ENCODE data around the gene CEPT1. TPM values are rescaled to one million over a fixed set of nuclear protein-coding genes. Genes with fewer than 3 reads are reported as not detected.

The CEPT1 gene
- total and polyA plus RNA-seq, 2 donors (not counting 1 experiment from before 2014, with no cell fraction given), result 26.4 to 74.5 TPM

DNA sequence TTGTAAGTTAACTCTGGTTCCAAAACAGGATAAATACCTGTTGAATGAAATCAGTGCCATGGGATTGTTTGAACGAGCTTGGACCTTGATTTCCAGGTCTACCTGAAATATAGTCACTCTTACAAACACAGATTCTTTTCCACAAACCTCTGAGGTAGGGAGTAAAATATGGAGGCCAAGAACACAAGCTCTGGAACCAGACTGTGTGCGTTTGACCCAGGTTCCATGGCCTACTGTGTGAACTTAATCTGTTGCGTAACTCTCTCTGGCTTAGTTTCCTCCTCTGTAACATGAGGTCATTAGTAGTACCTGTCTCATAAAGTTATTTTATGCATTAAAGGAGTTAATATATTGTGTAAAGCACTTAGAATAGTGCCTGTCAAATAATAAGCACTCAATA lies 35.3 kb downstream of the CEPT1 start:
- Histone ChIP-seq H3K79me2 (ENCODE audit: control insufficient read depth, insufficient read depth, low read length) (no peaks in the 10 kb centered on the region), H3K36me3 (ENCODE audit: control insufficient read depth, insufficient read depth, low read length) (peaks cover 3% of the 10 kb centered on the region), H3K27me3 (ENCODE audit: control insufficient read depth, insufficient read depth, low read length) (no peaks in the 10 kb centered on the region)

DNA sequence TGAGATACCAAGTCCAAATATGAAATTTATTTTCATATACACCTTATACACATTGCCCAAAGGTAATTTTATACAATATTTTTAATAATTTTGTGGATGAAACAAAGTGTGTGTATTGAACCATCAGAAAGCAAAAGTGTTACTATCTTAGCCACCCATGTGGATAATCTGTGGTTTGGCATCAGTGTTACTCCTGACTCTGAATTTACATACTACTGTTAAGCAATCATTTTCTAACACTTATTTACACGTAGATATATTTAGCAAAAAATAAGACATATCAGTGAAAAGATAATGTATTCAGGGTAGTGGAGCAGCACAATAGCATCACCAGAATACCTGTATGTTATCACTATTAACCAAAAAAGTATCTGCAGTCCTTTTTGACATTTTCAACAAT lies 36.7 kb downstream of the CEPT1 start:
- Histone ChIP-seq H3K4me1 (ENCODE audit: control insufficient read depth, extremely low read depth, insufficient read depth, low read length) (no peaks in the 10 kb centered on the region), H3K4me3 (replicated peaks in 1 of 4; ENCODE audit: control extremely low read depth in 1 of 4, insufficient read depth in 1 of 4, low read depth in 3 of 4, low read length in 4 of 4) (no peak overlapping the region), H3K79me2 (ENCODE audit: control insufficient read depth, insufficient read depth, low read length) (no peaks in the 10 kb centered on the region)

More for the DNA sequence above, 35.3 kb downstream of the CEPT1 start:
- DNase-seq (ENCODE audit: low read depth in 2 of 2), result no peak
- no peak overlapping the region for H2AFZ ChIP-seq (ENCODE audit: low read length)
- no peaks in the 10 kb centered on the region for H3K9me3 ChIP-seq (ENCODE audit: control insufficient read depth, insufficient read depth, low read depth, low read length)
- H4K20me1 ChIP-seq (ENCODE audit: control insufficient read depth, extremely low read depth, insufficient read depth, low read length), result no peaks in the 10 kb centered on the region
- no peak overlapping the region for H3K9ac ChIP-seq (ENCODE audit: insufficient read depth, low read length)
- H3K4me2 ChIP-seq (ENCODE audit: extremely low read depth, insufficient read depth, low read length), result no peak overlapping the region
- TF ChIP-seq EZH2 (IDR thresholded peaks at IDR 0.05; ENCODE audit: low read length, missing control alignments) (no peak), CTCF (conservative IDR thresholded peaks at IDR 0.05 in 1 of 2, IDR thresholded peaks at IDR 0.05 in 1 of 2; ENCODE audit: low read depth in 1 of 2, low read length in 2 of 2) (no peak)
- no peaks in the 10 kb centered on the region for H3K4me1 ChIP-seq (ENCODE audit: control insufficient read depth, extremely low read depth, insufficient read depth, low read length)
- no peak overlapping the region for H3K4me3 ChIP-seq (replicated peaks in 1 of 4; ENCODE audit: control extremely low read depth in 1 of 4, insufficient read depth in 1 of 4, low read depth in 3 of 4, low read length in 4 of 4)
- H3K27ac ChIP-seq (ENCODE audit: insufficient read depth, low read length), result no peak overlapping the region

DNA sequence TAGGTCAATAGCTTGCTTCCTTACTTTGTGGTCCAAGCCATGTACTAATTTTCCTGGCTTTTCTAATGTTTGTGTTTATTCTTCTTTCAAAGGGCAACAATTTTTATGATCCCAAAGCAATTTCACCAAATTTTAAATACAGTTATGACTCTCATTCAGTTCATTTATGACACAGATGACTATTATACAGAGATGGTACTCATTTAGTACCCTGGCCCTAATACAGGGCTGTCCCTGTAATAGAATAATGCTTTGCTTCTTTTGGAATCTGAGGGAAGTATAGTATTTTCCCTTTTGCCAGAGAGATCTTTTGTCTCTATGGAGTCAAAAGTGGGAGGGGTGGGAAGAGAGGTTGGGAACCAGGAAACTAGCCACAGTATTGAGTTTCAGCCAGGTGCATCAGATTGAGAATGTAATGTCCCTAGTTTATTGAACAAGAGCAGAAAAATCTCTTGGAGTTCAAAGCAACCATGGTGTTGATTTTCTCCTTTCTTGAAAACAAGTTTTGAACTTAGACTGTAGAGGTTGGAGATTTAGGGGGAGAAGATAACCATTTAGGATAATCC lies 40.0 kb downstream of the CEPT1 start:
- Histone ChIP-seq H3K4me1 (ENCODE audit: control insufficient read depth, extremely low read depth, insufficient read depth, low read length) (no peaks in the 10 kb centered on the region), H3K9me3 (ENCODE audit: control insufficient read depth, insufficient read depth, low read depth, low read length) (no peaks in the 10 kb centered on the region), H3K27ac (ENCODE audit: insufficient read depth, low read length) (no peak overlapping the region), H4K20me1 (ENCODE audit: control insufficient read depth, extremely low read depth, insufficient read depth, low read length) (no peaks in the 10 kb centered on the region), H3K36me3 (ENCODE audit: control insufficient read depth, insufficient read depth, low read length) (peaks cover 3% of the 10 kb centered on the region), H3K4me3 (replicated peaks in 1 of 4; ENCODE audit: control extremely low read depth in 1 of 4, insufficient read depth in 1 of 4, low read depth in 3 of 4, low read length in 4 of 4) (no peak overlapping the region), H2AFZ (ENCODE audit: low read length) (no peak overlapping the region), H3K9ac (ENCODE audit: insufficient read depth, low read length) (no peak overlapping the region), H3K79me2 (ENCODE audit: control insufficient read depth, insufficient read depth, low read length) (no peaks in the 10 kb centered on the region), H3K4me2 (ENCODE audit: extremely low read depth, insufficient read depth, low read length) (no peak overlapping the region), H3K27me3 (ENCODE audit: control insufficient read depth, insufficient read depth, low read length) (no peaks in the 10 kb centered on the region)
- TF ChIP-seq CTCF (conservative IDR thresholded peaks at IDR 0.05 in 1 of 2, IDR thresholded peaks at IDR 0.05 in 1 of 2; ENCODE audit: low read depth in 1 of 2, low read length in 2 of 2) (no peak), EZH2 (IDR thresholded peaks at IDR 0.05; ENCODE audit: low read length, missing control alignments) (no peak)
- no peak for DNase-seq (ENCODE audit: low read depth in 2 of 2)

More for the DNA sequence above, 36.7 kb downstream of the CEPT1 start:
- Histone ChIP-seq H3K27ac (ENCODE audit: insufficient read depth, low read length) (no peak overlapping the region), H3K4me2 (ENCODE audit: extremely low read depth, insufficient read depth, low read length) (no peak overlapping the region), H3K9me3 (ENCODE audit: control insufficient read depth, insufficient read depth, low read depth, low read length) (no peaks in the 10 kb centered on the region), H3K27me3 (ENCODE audit: control insufficient read depth, insufficient read depth, low read length) (no peaks in the 10 kb centered on the region), H3K9ac (ENCODE audit: insufficient read depth, low read length) (no peak overlapping the region), H2AFZ (ENCODE audit: low read length) (no peak overlapping the region), H4K20me1 (ENCODE audit: control insufficient read depth, extremely low read depth, insufficient read depth, low read length) (no peaks in the 10 kb centered on the region), H3K36me3 (ENCODE audit: control insufficient read depth, insufficient read depth, low read length) (peaks cover 3% of the 10 kb centered on the region)
- TF ChIP-seq CTCF (conservative IDR thresholded peaks at IDR 0.05 in 1 of 2, IDR thresholded peaks at IDR 0.05 in 1 of 2; ENCODE audit: low read depth in 1 of 2, low read length in 2 of 2), result no peak
- TF ChIP-seq EZH2 (IDR thresholded peaks at IDR 0.05; ENCODE audit: low read length, missing control alignments), result no peak
- peak in 1 of 2 donors; percentile 38 for DNase-seq (ENCODE audit: low read depth in 2 of 2)

Measured in fibroblast of lung (primary cell).